ENCODE measurements around the gene PCBP2.
A peak's percentile ranks its signal among the peaks of the same experiment; 100 is the strongest.

Gene PCBP2

GRCh38 chr12:53483225-53483978, 31.5 kb downstream of the PCBP2 start:
- TF ChIP-seq, protein P1, sequence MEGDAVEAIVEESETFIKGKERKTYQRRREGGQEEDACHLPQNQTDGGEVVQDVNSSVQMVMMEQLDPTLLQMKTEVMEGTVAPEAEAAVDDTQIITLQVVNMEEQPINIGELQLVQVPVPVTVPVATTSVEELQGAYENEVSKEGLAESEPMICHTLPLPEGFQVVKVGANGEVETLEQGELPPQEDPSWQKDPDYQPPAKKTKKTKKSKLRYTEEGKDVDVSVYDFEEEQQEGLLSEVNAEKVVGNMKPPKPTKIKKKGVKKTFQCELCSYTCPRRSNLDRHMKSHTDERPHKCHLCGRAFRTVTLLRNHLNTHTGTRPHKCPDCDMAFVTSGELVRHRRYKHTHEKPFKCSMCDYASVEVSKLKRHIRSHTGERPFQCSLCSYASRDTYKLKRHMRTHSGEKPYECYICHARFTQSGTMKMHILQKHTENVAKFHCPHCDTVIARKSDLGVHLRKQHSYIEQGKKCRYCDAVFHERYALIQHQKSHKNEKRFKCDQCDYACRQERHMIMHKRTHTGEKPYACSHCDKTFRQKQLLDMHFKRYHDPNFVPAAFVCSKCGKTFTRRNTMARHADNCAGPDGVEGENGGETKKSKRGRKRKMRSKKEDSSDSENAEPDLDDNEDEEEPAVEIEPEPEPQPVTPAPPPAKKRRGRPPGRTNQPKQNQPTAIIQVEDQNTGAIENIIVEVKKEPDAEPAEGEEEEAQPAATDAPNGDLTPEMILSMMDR (IDR thresholded peaks at IDR 0.05; ENCODE audit: low read depth, low read length), result no peak
- TF ChIP-seq MAX (IDR thresholded peaks at IDR 0.05; ENCODE audit: low read depth, low read length) (no peak), POLR2A (IDR thresholded peaks at IDR 0.05; ENCODE audit: extremely low read depth, insufficient read length) (peak; percentile 7)
- peak; percentile 42 for DNase-seq (ENCODE audit: low read depth)
- H3K4me3 ChIP-seq (ENCODE audit: low read depth, low read length), result no peak overlapping the region

DNA sequence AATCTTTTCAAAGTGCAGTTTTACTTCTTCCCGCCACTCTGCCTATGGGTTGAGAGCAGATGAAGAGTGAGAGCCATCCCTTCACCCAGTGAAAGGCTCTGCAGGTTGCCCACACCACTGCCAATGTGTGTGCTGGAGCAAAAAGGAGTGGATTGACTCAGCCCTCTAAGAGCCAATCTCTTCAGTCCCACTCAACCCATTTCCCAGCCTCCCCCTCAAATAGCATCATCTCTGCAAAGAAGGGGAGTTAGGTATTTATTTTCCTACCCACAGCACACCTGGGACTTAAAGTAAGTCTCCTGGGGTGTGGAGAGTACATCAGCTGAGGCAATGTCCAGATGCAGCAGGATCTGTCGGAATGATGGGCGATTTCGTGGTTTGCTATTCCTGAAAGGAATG, 32.1 kb downstream of the PCBP2 start:
- TF ChIP-seq, protein P1 (IDR thresholded peaks at IDR 0.05; ENCODE audit: low read depth, low read length), result no peak
- TF ChIP-seq MAX (IDR thresholded peaks at IDR 0.05; ENCODE audit: low read depth, low read length) (no peak), MYC (IDR thresholded peaks at IDR 0.05; ENCODE audit: low read depth, low read length) (no peak), POLR2A (IDR thresholded peaks at IDR 0.05; ENCODE audit: extremely low read depth, insufficient read length) (no peak)
- DNase-seq (ENCODE audit: low read depth), result peak; percentile 31
- H3K4me3 ChIP-seq (ENCODE audit: low read depth, low read length), result no peak overlapping the region

DNA sequence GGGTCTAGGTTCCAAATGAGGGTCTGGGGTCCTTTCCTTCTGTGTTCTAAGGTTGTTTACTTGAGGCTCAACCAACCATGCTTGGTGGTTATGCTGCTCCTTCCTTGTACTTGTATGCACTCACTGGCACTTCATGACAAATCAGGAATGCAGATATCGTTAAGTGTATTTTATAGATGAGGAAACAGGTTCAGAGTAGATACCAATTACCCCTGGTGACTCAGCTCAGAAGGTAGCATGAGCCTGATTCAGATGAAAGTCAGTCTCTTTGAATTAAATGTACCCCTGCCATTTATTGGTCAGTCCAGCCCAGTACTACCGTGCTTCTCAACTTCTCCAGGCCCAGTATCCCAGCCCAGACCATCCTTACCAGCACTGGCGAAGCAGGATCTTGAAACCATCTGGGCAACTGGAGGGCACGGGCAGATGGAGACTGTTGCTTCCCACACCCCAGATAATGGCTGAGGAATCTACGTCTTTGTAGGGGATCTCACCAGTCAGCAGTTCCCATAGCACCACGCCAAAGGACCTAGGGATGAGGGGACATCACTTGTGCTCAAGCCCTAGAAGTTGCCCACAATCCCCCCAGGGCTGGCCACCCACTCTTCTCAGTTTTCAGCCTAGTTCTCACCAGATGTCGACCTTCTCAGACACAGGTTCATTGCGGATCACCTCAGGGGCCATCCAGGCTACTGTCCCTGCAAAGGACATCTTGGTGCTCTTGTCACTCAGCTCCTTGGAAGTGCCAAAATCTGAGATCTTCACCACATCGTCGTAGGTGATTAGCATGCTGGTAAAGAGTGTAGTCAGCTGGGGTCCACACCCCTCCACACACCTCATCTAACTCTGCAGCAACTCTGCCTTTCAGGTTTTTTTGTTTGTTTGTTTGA, 33.0 kb downstream of the PCBP2 start:
- TF ChIP-seq, protein P1 (IDR thresholded peaks at IDR 0.05; ENCODE audit: low read depth, low read length), result no peak
- TF ChIP-seq MYC (IDR thresholded peaks at IDR 0.05; ENCODE audit: low read depth, low read length) (no peak), MAX (IDR thresholded peaks at IDR 0.05; ENCODE audit: low read depth, low read length) (no peak), POLR2A (IDR thresholded peaks at IDR 0.05; ENCODE audit: extremely low read depth, insufficient read length) (no peak)
- H3K4me3 ChIP-seq (ENCODE audit: low read depth, low read length), result no peak overlapping the region
- DNase-seq (ENCODE audit: low read depth), result no peak

DNA sequence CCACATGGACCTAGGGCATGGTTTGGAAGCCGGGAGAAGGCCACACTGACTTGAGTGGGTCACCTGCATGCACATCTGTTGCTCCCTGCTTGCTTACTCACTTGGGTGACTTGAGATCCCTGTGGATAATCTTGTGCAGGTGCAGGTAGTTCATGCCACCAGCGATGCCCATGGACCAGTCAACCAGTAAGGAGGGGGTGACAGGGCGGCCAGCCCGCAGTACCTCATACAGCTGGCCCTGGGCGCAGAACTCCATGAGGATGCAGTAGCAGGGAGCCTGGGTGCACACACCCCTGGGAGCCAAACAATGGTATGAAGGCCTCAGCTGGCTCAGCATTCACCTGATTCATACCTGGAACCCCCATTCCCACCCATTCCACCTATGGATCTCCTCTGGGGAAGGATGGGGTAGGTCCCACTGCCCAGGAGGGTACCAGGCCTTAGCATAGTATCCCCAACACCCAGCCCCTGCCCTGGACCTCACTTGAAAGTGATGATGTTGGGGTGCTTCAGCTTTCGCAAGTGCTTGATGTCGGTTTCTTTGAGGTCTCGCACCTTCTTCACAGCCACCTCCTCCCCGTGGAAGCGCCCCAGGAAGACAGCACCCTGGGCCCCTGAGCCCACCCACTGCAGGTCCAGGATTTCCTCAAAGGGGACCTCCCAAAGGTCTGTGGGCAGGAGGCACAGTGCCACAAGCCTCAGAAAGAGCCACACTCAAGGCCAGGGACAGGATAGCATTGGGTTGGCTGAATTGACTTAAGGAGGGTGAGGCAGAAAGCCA, 34.2 kb downstream of the PCBP2 start:
- no peak for TF ChIP-seq MAX (IDR thresholded peaks at IDR 0.05; ENCODE audit: low read depth, low read length)
- TF ChIP-seq POLR2A (IDR thresholded peaks at IDR 0.05; ENCODE audit: extremely low read depth, insufficient read length), result peak; percentile 10
- no peak overlapping the region for H3K4me3 ChIP-seq (ENCODE audit: low read depth, low read length)
- no peak for DNase-seq (ENCODE audit: low read depth)

DNA sequence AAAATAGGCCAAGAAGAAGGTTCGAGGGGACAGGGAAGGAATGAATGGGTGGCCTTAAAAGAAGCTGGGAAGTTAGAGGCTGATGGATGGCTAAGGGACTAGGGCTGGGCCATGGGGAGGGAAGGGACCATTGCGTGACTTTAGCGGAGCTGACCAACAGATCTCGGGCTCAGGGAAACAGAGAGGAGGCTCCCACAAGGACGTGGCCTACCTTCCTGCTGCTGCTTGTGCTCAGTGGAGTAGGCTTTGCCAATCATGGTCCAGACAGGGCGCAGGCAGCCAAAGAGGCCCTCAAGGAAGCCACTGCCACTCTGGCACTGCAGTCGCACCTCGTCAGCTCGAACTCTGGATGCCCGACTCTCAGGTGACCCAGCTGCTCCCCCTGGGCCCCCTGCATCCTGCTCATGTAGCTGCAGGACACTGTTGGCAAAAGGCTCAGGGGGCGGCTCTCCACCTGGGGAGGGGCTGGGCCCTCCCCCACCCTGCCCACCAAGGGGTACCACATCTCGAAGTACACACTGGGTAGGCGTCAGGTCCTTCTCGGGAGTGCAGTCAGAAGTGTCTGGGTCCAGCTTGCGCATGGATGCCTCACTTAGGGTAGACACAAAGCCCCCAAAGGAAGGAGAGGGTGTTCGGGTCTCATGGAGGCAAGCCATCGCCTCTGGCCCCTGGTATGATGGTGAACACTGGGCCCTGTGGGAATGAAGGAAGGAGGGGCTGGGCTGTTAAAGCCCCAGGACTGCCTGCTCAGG, 35.0 kb downstream of the PCBP2 start:
- TF ChIP-seq, protein P1 (IDR thresholded peaks at IDR 0.05; ENCODE audit: low read depth, low read length), result no peak
- TF ChIP-seq MYC (IDR thresholded peaks at IDR 0.05; ENCODE audit: low read depth, low read length) (no peak), MAX (IDR thresholded peaks at IDR 0.05; ENCODE audit: low read depth, low read length) (no peak), POLR2A (IDR thresholded peaks at IDR 0.05; ENCODE audit: extremely low read depth, insufficient read length) (peak; percentile 3)
- H3K4me3 ChIP-seq (ENCODE audit: low read depth, low read length), result no peak overlapping the region
- DNase-seq (ENCODE audit: low read depth), result no peak

All from NB4 (cell line).